ENCODE results near the gene CGB1. TPM values are rescaled to one million over a fixed set of nuclear protein-coding genes. Genes with fewer than 3 reads are reported as not detected.

CGB1 gene
- total and polyA plus RNA-seq, 9 of the 15 experiments (the other 6 are each of a cell fraction or from before 2014, with no cell fraction given): not detected

DNA sequence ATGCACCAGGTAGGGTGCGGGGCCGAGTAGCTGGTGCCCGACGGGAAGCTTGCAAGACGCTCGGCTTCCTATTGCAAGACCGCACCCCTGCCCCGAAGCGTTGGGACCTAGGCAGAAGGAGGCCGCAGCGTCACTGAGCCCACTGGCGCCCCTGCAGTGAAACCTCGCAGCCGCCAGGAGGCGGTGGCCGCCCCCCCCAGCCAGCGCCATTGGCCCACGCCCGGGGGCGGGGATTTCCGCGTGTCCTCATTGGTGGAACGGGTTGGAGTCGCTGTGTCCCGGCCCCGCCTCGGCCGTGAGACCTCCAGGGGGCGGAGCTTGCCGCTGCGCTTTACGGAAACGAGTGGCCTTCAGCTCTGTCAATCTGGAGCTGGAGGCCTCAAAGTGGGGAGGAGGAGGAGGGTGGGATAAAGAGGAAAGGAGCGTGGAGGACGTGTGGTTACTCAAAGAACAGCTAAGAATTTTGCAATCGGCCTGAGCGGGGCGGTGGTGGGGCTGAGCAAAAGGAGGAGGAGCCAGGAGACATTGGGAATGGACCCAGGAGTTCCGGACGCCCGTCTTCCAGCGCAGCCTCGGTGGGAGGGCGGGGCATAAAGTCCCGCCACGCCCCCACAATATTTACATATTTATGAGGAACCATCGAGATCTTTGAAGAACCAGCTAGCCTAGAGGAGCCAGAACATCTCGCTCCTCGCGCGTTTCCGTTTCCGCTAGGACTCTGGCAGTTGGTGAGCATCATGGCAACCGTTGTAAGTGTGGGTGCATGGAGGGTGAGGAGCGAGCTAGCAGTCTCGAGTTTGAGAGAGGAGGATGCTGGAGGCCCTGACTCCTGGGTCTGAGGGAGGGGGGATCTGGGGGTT lies 43.3 kb downstream of the CGB1 start, which contains the start of the genes GYS1 and RUVBL2 (continued):
- TF ChIP-seq, protein P1, sequence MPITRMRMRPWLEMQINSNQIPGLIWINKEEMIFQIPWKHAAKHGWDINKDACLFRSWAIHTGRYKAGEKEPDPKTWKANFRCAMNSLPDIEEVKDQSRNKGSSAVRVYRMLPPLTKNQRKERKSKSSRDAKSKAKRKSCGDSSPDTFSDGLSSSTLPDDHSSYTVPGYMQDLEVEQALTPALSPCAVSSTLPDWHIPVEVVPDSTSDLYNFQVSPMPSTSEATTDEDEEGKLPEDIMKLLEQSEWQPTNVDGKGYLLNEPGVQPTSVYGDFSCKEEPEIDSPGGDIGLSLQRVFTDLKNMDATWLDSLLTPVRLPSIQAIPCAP (CRISPR knock-in tag; IDR thresholded peaks at IDR 0.05; ENCODE audit: borderline replicate concordance): no peak
- TF ChIP-seq ZNF121 (CRISPR knock-in tag; conservative IDR thresholded peaks at IDR 0.05) (no peak), KAT2B (IDR thresholded peaks at IDR 0.05; ENCODE audit: low read depth, low read length) (no peak), TRIM24 (IDR thresholded peaks at IDR 0.05) (no peak), ZZZ3 (IDR thresholded peaks at IDR 0.05) (no peak), ZNF431 (CRISPR knock-in tag; IDR thresholded peaks at IDR 0.05) (no peak), TCF7 (IDR thresholded peaks at IDR 0.05; ENCODE audit: borderline replicate concordance) (no peak), SRSF1 (IDR thresholded peaks at IDR 0.05; ENCODE audit: low read depth, low read length) (no peak), OTX1 (CRISPR knock-in tag; IDR thresholded peaks at IDR 0.05) (no peak), ZNF780A (CRISPR knock-in tag; IDR thresholded peaks at IDR 0.05) (no peak)
- TF ChIP-seq, protein P2, sequence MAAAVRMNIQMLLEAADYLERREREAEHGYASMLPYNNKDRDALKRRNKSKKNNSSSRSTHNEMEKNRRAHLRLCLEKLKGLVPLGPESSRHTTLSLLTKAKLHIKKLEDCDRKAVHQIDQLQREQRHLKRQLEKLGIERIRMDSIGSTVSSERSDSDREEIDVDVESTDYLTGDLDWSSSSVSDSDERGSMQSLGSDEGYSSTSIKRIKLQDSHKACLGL (CRISPR knock-in tag; IDR thresholded peaks at IDR 0.05; ENCODE audit: borderline replicate concordance, poor library complexity, severe bottlenecking): no peak
- TF ChIP-seq, protein P3, sequence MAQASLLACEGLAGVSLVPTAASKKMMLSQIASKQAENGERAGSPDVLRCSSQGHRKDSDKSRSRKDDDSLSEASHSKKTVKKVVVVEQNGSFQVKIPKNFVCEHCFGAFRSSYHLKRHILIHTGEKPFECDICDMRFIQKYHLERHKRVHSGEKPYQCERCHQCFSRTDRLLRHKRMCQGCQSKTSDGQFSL (CRISPR knock-in tag; IDR thresholded peaks at IDR 0.05): peak; percentile 100
- TF ChIP-seq, protein P3 (tag; IDR thresholded peaks at IDR 0.05): peak in 1 of 2 experiments; percentile 100; a peak in 2 of 4 replicates
- TF ChIP-seq, protein P4, sequence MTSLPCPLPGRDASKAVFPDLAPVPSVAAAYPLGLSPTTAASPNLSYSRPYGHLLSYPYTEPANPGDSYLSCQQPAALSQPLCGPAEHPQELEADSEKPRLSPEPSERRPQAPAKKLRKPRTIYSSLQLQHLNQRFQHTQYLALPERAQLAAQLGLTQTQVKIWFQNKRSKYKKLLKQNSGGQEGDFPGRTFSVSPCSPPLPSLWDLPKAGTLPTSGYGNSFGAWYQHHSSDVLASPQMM (CRISPR knock-in tag; IDR thresholded peaks at IDR 0.05): no peak
- TF ChIP-seq, protein P5, sequence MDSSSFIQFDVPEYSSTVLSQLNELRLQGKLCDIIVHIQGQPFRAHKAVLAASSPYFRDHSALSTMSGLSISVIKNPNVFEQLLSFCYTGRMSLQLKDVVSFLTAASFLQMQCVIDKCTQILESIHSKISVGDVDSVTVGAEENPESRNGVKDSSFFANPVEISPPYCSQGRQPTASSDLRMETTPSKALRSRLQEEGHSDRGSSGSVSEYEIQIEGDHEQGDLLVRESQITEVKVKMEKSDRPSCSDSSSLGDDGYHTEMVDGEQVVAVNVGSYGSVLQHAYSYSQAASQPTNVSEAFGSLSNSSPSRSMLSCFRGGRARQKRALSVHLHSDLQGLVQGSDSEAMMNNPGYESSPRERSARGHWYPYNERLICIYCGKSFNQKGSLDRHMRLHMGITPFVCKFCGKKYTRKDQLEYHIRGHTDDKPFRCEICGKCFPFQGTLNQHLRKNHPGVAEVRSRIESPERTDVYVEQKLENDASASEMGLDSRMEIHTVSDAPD (CRISPR knock-in tag; IDR thresholded peaks at IDR 0.05): no peak
- TF ChIP-seq, protein P6, sequence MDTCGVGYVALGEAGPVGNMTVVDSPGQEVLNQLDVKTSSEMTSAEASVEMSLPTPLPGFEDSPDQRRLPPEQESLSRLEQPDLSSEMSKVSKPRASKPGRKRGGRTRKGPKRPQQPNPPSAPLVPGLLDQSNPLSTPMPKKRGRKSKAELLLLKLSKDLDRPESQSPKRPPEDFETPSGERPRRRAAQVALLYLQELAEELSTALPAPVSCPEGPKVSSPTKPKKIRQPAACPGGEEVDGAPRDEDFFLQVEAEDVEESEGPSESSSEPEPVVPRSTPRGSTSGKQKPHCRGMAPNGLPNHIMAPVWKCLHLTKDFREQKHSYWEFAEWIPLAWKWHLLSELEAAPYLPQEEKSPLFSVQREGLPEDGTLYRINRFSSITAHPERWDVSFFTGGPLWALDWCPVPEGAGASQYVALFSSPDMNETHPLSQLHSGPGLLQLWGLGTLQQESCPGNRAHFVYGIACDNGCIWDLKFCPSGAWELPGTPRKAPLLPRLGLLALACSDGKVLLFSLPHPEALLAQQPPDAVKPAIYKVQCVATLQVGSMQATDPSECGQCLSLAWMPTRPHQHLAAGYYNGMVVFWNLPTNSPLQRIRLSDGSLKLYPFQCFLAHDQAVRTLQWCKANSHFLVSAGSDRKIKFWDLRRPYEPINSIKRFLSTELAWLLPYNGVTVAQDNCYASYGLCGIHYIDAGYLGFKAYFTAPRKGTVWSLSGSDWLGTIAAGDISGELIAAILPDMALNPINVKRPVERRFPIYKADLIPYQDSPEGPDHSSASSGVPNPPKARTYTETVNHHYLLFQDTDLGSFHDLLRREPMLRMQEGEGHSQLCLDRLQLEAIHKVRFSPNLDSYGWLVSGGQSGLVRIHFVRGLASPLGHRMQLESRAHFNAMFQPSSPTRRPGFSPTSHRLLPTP (IDR thresholded peaks at IDR 0.05; ENCODE audit: borderline replicate concordance, extremely low read depth, insufficient read length): no peak
- TF ChIP-seq, protein P7, sequence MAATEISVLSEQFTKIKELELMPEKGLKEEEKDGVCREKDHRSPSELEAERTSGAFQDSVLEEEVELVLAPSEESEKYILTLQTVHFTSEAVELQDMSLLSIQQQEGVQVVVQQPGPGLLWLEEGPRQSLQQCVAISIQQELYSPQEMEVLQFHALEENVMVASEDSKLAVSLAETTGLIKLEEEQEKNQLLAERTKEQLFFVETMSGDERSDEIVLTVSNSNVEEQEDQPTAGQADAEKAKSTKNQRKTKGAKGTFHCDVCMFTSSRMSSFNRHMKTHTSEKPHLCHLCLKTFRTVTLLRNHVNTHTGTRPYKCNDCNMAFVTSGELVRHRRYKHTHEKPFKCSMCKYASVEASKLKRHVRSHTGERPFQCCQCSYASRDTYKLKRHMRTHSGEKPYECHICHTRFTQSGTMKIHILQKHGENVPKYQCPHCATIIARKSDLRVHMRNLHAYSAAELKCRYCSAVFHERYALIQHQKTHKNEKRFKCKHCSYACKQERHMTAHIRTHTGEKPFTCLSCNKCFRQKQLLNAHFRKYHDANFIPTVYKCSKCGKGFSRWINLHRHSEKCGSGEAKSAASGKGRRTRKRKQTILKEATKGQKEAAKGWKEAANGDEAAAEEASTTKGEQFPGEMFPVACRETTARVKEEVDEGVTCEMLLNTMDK (IDR thresholded peaks at IDR 0.05; ENCODE audit: borderline replicate concordance, insufficient read depth, low read depth, low read length, poor library complexity, severe bottlenecking): peak; percentile 44

Data from K562 (cell line).